ENCODE measurements around the gene FKBP3. TPM values are rescaled to one million over a fixed set of nuclear protein-coding genes. Genes with fewer than 3 reads are reported as not detected.

Gene FKBP3
- total and polyA plus RNA-seq, 2 of the 13 experiments (the other 11 are each of a cell fraction or from before 2014, with no cell fraction given), result 57.0 to 87.6 TPM

DNA sequence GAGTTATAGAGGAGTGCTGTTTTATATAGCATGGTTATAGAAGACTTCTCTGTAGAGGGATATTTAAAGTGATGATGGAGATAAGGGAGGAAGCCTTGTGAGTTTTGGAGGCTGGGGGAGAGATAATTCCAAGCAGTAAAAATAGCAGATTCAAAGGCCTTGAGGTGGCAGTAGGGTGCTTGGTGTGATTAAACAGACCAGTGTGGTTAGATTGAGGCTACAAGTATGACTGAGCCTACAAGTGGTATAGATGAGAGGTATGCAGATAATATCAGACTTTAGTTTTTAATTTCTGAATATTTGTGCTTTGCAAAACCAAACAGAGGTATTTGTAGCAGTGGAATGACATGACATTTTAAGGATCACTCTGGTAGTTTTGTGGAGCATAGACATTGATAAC is 21.8 kb upstream of the FKBP3 start:
- Histone ChIP-seq H3K4me3 (replicated peaks in 1 of 3; ENCODE audit: insufficient read depth in 1 of 3, low read depth in 2 of 3, low read length in 3 of 3) (no peak overlapping the region), H3K4me1 (ENCODE audit: insufficient read depth, low read length) (no peaks in the 10 kb centered on the region), H2AFZ (ENCODE audit: low read length) (no peak overlapping the region), H4K20me1 (ENCODE audit: insufficient read depth, low read length) (no peaks in the 10 kb centered on the region), H3K9ac (ENCODE audit: insufficient read depth, low read depth, low read length) (no peak overlapping the region), H3K79me2 (ENCODE audit: insufficient read depth, low read length) (no peaks in the 10 kb centered on the region), H3K4me2 (ENCODE audit: low read depth, low read length) (no peak overlapping the region), H3K27me3 (ENCODE audit: control insufficient read depth in 1 of 2, insufficient read depth in 2 of 2, low read length in 2 of 2) (no peaks in the 10 kb centered on the region), H3K27ac (ENCODE audit: extremely low read length, insufficient read depth, low read length) (no peak overlapping the region), H3K36me3 (replicated peaks in 1 of 2; ENCODE audit: control insufficient read depth in 1 of 2, insufficient read depth in 2 of 2, low read length in 2 of 2) (no peaks in the 10 kb centered on the region; a peak in 2 of 5 replicates), H3K9me3 (ENCODE audit: low read length) (no peaks in the 10 kb centered on the region)
- TF ChIP-seq TRIM24 (CRISPR knock-in tag; IDR thresholded peaks at IDR 0.05), result no peak
- TF ChIP-seq SRSF4 (IDR thresholded peaks at IDR 0.05; ENCODE audit: low read depth, low read length, poor library complexity, severe bottlenecking), result no peak
- TF ChIP-seq, protein P1, sequence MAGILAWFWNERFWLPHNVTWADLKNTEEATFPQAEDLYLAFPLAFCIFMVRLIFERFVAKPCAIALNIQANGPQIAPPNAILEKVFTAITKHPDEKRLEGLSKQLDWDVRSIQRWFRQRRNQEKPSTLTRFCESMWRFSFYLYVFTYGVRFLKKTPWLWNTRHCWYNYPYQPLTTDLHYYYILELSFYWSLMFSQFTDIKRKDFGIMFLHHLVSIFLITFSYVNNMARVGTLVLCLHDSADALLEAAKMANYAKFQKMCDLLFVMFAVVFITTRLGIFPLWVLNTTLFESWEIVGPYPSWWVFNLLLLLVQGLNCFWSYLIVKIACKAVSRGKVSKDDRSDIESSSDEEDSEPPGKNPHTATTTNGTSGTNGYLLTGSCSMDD (CRISPR knock-in tag; IDR thresholded peaks at IDR 0.05), result no peak
- no peak for TF ChIP-seq ZNF207 (IDR thresholded peaks at IDR 0.05; ENCODE audit: borderline replicate concordance)
- TF ChIP-seq, protein P2, sequence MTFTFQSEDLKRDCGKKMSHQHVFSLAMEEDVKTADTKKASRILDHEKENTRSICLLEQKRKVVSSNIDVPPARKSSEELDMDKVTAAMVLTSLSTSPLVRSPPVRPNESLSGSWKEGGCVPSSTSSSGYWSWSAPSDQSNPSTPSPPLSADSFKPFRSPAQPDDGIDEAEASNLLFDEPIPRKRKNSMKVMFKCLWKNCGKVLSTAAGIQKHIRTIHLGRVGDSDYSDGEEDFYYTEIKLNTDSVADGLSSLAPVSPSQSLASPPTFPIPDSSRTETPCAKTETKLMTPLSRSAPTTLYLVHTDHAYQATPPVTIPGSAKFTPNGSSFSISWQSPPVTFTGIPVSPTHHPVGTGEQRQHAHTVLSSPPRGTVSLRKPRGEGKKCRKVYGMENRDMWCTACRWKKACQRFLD (CRISPR knock-in tag; IDR thresholded peaks at IDR 0.05; ENCODE audit: borderline replicate concordance), result no peak
- TF ChIP-seq POLR2AphosphoS2 (IDR thresholded peaks at IDR 0.05; ENCODE audit: low read depth, low read length), result no peak
- TF ChIP-seq ZNF296 (CRISPR knock-in tag; conservative IDR thresholded peaks at IDR 0.05), result no peak
- TF ChIP-seq, protein P3, sequence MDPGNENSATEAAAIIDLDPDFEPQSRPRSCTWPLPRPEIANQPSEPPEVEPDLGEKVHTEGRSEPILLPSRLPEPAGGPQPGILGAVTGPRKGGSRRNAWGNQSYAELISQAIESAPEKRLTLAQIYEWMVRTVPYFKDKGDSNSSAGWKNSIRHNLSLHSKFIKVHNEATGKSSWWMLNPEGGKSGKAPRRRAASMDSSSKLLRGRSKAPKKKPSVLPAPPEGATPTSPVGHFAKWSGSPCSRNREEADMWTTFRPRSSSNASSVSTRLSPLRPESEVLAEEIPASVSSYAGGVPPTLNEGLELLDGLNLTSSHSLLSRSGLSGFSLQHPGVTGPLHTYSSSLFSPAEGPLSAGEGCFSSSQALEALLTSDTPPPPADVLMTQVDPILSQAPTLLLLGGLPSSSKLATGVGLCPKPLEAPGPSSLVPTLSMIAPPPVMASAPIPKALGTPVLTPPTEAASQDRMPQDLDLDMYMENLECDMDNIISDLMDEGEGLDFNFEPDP (CRISPR knock-in tag; conservative IDR thresholded peaks at IDR 0.05), result no peak
- TF ChIP-seq MAF1 (CRISPR knock-in tag; IDR thresholded peaks at IDR 0.05; ENCODE audit: borderline replicate concordance), result no peak
- TF ChIP-seq NAIF1 (CRISPR knock-in tag; IDR thresholded peaks at IDR 0.05; ENCODE audit: borderline replicate concordance), result no peak
- no peak for TF ChIP-seq WIZ (CRISPR knock-in tag; IDR thresholded peaks at IDR 0.05)
- no peak for TF ChIP-seq TCF12 (IDR thresholded peaks at IDR 0.05)
- TF ChIP-seq TCF12 (CRISPR knock-in tag; IDR thresholded peaks at IDR 0.05), result no peak
- TF ChIP-seq RELA (CRISPR knock-in tag; IDR thresholded peaks at IDR 0.05), result no peak
- TF ChIP-seq, protein P4, sequence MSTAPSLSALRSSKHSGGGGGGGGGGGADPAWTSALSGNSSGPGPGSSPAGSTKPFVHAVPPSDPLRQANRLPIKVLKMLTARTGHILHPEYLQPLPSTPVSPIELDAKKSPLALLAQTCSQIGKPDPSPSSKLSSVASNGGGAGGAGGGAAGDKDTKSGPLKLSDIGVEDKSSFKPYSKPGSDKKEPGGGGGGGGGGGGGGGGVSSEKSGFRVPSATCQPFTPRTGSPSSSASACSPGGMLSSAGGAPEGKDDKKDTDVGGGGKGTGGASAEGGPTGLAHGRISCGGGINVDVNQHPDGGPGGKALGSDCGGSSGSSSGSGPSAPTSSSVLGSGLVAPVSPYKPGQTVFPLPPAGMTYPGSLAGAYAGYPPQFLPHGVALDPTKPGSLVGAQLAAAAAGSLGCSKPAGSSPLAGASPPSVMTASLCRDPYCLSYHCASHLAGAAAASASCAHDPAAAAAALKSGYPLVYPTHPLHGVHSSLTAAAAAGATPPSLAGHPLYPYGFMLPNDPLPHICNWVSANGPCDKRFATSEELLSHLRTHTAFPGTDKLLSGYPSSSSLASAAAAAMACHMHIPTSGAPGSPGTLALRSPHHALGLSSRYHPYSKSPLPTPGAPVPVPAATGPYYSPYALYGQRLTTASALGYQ (CRISPR knock-in tag; IDR thresholded peaks at IDR 0.05), result no peak
- ChIA-PET POLR2A (no interaction called here), CTCF (ENCODE audit: low intra/inter-chr PET ratio, low total read pairs) (no interaction called here)
- intact Hi-C loops (cut with micrococcal nuclease; ENCODE audit: unreplicated experiment) (no loop called here), in situ Hi-C loops (cut with HindIII; ENCODE audit: extremely low pct_ligation_motif_present, low pct_unique_long_range_greater_than_20kb) (no loop called here)
- BruUV-seq (replicated peaks), result no TSS peak
- ATAC-seq (no peak), FAIRE-seq (no peak), DNase-seq (ENCODE audit: low spot score) (no peak)
